Left ventricle myocardium inferior (tissue), 1 donor: ENCODE measurements around the gene ZNF281. TPM values are rescaled to one million over a fixed set of nuclear protein-coding genes. Genes with fewer than 3 reads are reported as not detected.
"Not testable (repeated sequence)": the region's sequence is repeated elsewhere in the genome, so short reads cannot be mapped to it uniquely, and the experiment has no call there.

ENCODE experiments used
- DNase-seq: peaks from one replicate; pipeline ENCODE4 v3.0.0-alpha.2; 2020
- H3K27ac ChIP-seq: fragments of 200-600 bp; replicated peaks from 2 replicates; pipeline ENCODE4 v1.8.0; 2021
- H3K27me3 ChIP-seq: fragments of 200-600 bp; 2 replicates; pipeline ENCODE4 v1.8.0; 2021; ENCODE audit warnings: low read depth
- H3K36me3 ChIP-seq: fragments of 200-600 bp; 2 replicates; pipeline ENCODE4 v1.8.0; 2021
- H3K4me1 ChIP-seq: fragments of 200-600 bp; 2 replicates; pipeline ENCODE4 v1.8.0; 2021
- H3K4me3 ChIP-seq: fragments of 200-600 bp; 2 replicates; pipeline ENCODE4 v1.8.0; 2021; ENCODE audit warnings: mild to moderate bottlenecking, moderate library complexity
- H3K9me3 ChIP-seq: fragments of 200-600 bp; replicated peaks from 2 replicates; pipeline ENCODE4 v1.8.0; 2021
- CTCF ChIP-seq: fragments of 200-600 bp; IDR thresholded peaks from 2 replicates; pipeline ENCODE4 v1.8.0; 2021; ENCODE audit warnings: antibody characterized with exemption, mild to moderate bottlenecking, borderline replicate concordance
- intact Hi-C: fragments of 100-400 bp; cut with micrococcal nuclease; formaldehyde crosslinking; loops from one replicate; pipeline ENCODE4 v1.11.0; 2022
- total RNA-seq: library from RNA; stranded (reverse); fragmentation: NEBNext Ultra II Directional; extraction: Animal tissue kit (Norgen Biotek cat#: 25700); gene quantifications from one replicate; pipeline ENCODE4 v1.2.1, GENCODE V29; 2021
- donor health status: DM: no; HTN: yes; CAD: no; lungs with severe emphysema.

The ZNF281 gene
- total RNA-seq, 1 donor from 2014 or later, result 8.3 TPM

GRCh38 chr1:200415789-200416593, 6.2 kb upstream of the ZNF281 start:
- no peaks in the 10 kb centered on the region for H3K36me3 ChIP-seq
- no peak overlapping the region for H3K4me3 ChIP-seq
- no peaks in the 10 kb centered on the region for H3K27me3 ChIP-seq
- H3K27ac ChIP-seq, result peak overlapping the region; percentile 45
- intact Hi-C loops, result no loop called here
- H3K9me3 ChIP-seq, result no peaks in the 10 kb centered on the region
- DNase-seq, result no peak
- TF ChIP-seq CTCF, result no peak
- H3K4me1 ChIP-seq, result peaks cover 13% of the 10 kb centered on the region

- Histone ChIP-seq H3K27me3 (no peaks in the 10 kb centered on the region), H3K4me1 (peaks cover 18% of the 10 kb centered on the region), H3K27ac (peak overlapping the region; percentile 45), H3K9me3 (no peaks in the 10 kb centered on the region), H3K36me3 (no peaks in the 10 kb centered on the region), H3K4me3 (no peak overlapping the region)
- TF ChIP-seq CTCF, result no peak
- intact Hi-C loops, result no loop called here
- no peak for DNase-seq
These were observed 5.4 kb upstream of the ZNF281 start for GRCh38 chr1:200415227-200415626.

DNA sequence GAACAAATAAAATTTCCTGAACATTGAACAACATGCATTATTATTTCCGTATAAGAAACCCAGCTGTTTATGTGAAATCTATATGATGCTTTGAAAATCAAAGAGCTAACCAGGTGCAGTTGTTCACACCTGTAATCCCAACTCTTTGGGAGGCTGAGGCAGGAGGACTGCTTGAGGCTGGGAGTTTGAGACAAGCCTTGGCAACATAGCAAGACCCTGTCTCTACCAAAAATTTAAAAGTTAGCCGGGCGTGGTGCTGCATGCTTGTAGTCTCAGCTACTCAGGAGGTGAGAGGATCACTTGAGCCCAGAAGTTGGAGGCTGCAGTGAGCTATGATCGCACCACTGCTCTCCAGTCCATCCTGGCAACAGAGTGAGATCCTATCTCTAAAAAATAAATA, 4.8 kb upstream of the ZNF281 start:
- H3K4me1 ChIP-seq, result peaks cover 22% of the 10 kb centered on the region
- H3K9me3 ChIP-seq, result no peaks in the 10 kb centered on the region
- no peaks in the 10 kb centered on the region for H3K27me3 ChIP-seq
- intact Hi-C loops, result no loop called here
- H3K27ac ChIP-seq, result no peak overlapping the region
- TF ChIP-seq CTCF, result no peak
- no peak for DNase-seq
- H3K36me3 ChIP-seq, result no peaks in the 10 kb centered on the region
- H3K4me3 ChIP-seq, result no peak overlapping the region

DNA sequence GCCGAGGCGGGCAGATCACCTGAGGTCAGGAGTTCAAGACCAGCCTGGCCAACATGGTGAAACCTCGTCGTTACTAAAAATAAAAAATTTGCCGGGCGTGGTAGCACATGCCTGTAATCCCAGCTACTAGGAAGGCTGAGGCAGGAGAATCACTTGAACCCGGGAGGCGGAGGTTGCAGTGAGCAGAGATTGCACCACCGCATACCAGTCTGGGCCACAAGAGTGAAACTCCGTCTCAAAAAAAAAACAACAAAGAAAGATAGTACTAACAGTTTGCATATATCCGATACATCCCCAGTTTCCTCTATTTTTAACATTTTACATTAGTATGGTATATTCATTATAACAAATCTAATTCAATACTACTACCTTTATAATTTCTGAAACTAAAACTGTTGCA, 3.9 kb upstream of the ZNF281 start:
- DNase-seq, intact Hi-C loops: not testable (repeated sequence)
- peaks cover 30% of the 10 kb centered on the region for H3K4me1 ChIP-seq

DNA sequence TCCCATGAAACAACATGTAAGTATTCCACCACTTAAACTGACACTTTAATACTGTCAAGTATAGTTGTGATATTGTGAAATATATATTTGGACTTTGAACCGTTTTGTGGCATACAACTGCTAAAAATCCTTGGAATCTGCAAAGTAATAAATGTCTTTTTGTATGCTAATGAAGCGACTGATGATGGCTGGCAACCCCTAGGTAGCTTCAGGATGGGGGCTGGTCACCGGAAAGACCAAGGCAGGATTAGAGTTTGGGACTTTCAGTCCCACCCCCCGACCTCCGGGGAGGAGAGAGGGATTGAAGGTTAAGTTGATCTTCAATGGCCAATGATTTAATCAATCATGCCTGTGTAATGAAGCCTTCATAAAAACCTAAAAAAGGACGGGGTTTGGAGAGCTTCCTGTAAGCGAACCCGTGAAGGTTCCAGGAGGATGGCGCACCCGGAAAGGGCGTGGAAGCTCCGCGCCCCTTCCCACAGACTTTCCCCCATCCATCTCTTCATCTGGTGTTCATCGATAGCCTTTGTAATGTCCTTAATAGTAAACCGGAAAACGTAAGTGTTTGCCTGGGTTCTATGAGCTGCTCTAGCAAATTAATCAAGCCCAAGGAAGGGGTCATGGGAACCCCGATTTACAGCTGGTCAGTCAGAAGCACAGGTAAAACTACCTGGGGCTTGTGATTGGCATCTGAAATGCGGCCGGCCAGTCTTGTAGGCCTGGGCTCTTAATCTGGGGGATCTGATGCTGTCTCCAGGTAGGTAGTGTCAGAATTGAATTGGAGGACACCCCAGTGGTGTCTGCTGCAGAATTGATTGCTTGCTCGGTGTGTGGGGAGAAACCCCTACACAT, 1.8 kb upstream of the ZNF281 start:
- no peak for TF ChIP-seq CTCF
- H3K4me3 ChIP-seq, result no peak overlapping the region

More for the DNA sequence above, 3.9 kb upstream of the ZNF281 start:
- H3K27ac ChIP-seq, H3K9me3 ChIP-seq, H3K36me3 ChIP-seq, H3K4me3 ChIP-seq, H3K27me3 ChIP-seq: not testable (repeated sequence)

DNA sequence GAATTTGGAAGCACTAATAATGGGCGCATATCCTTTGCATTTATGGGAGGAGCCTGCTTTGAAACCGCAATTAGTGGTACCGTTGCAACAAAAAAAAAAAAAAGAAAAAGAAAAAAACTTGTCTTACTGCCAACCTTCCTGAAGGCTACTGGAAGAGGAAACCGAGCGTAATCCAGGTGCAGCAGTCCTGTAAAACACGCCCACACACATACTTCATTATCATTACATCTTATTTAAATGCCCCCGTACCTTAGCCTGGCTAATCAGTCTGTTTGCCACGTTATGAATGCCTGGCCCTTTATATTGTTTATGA, 686 bp upstream of the ZNF281 start:
- TF ChIP-seq CTCF, result no peak

More for the DNA sequence above, 1.8 kb upstream of the ZNF281 start:
- peaks cover 9% of the 10 kb centered on the region for H3K36me3 ChIP-seq
- H3K9me3 ChIP-seq, result no peaks in the 10 kb centered on the region
- peaks cover 52% of the 10 kb centered on the region for H3K4me1 ChIP-seq
- no peak overlapping the region for H3K27ac ChIP-seq
- no peak for DNase-seq
- H3K27me3 ChIP-seq, result no peaks in the 10 kb centered on the region
- intact Hi-C loops, result no loop called here

More for the DNA sequence above, 686 bp upstream of the ZNF281 start:
- peaks cover 9% of the 10 kb centered on the region for H3K36me3 ChIP-seq
- peak overlapping the region; percentile 95 for H3K4me3 ChIP-seq
- no peaks in the 10 kb centered on the region for H3K27me3 ChIP-seq
- H3K27ac ChIP-seq, result peak overlapping the region; percentile 91
- no peak for DNase-seq
- H3K9me3 ChIP-seq, result no peaks in the 10 kb centered on the region
- intact Hi-C loops, result no loop called here
- peaks cover 53% of the 10 kb centered on the region for H3K4me1 ChIP-seq
